ENCODE measurements around the gene RWDD4. TPM values are rescaled to one million over a fixed set of nuclear protein-coding genes. Genes with fewer than 3 reads are reported as not detected.

The RWDD4 gene
- polyA plus RNA-seq, 1 donor (not counting 4 experiments of a cell fraction or from before 2014, with no cell fraction given): 25.5 TPM

DNA sequence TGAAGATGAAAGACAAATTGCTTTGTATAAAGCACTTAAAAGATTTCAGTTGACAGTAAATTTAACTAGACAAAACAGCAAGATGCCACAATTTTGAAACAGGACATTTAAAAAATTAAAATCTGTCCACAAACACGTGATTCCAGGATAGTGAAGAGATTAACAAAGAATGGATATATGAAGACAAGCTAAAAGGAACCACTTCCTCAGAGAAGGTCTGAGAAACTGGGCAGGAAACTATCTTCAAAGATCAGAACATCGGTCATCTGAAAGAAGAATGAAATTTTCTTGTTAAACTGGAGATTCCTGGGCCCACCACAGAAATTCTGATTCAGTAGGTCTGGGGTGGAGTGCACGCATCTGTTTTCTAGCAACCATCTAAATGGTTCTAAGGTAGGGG, 1.4 kb downstream of the RWDD4 start:
- dilution Hi-C loops (cut with MboI; ENCODE audit: extremely low pct_ligation_motif_present, low sequenced_read_pairs): no loop called here
- Histone ChIP-seq H3K9me3 (ENCODE audit: control insufficient read depth, low read depth, low read length) (no peaks in the 10 kb centered on the region), H2AFZ (ENCODE audit: control insufficient read depth, low read length) (no peak overlapping the region), H3K27me3 (ENCODE audit: control insufficient read depth, extremely low read depth, insufficient read depth, low read length) (no peaks in the 10 kb centered on the region), H3K79me2 (ENCODE audit: control insufficient read depth, insufficient read depth, low read length) (peaks cover 40% of the 10 kb centered on the region), H3K27ac (ENCODE audit: control insufficient read depth, insufficient read depth, low read length) (no peak overlapping the region), H3K9me1 (ENCODE audit: control insufficient read depth, extremely low read depth, insufficient read depth, low read length) (no peaks in the 10 kb centered on the region), H4K20me1 (ENCODE audit: control insufficient read depth, extremely low read depth, insufficient read depth, low read length) (no peaks in the 10 kb centered on the region), H3K4me2 (ENCODE audit: control insufficient read depth, extremely low read depth, insufficient read depth, low read depth, low read length) (peak overlapping the region; percentile 83), H3K4me1 (ENCODE audit: control insufficient read depth, extremely low read depth, insufficient read depth, low read length) (peaks cover 3% of the 10 kb centered on the region), H3K9ac (ENCODE audit: control insufficient read depth, extremely low read depth, insufficient read depth, low read length) (no peak overlapping the region), H3K36me3 (ENCODE audit: control insufficient read depth in 2 of 2, extremely low read depth in 1 of 2, insufficient read depth in 2 of 2, low read length in 2 of 2) (peaks cover 2 to 11% of the 10 kb centered on the region in 2 experiments), H3K4me3 (ENCODE audit: control insufficient read depth in 2 of 3, extremely low read depth in 1 of 3, insufficient read depth in 2 of 3, low read depth in 1 of 3, low read length in 3 of 3) (peak overlapping the region; percentile 68 to 97 (median 75))
- FAIRE-seq: no peak
- TF ChIP-seq, protein P1, sequence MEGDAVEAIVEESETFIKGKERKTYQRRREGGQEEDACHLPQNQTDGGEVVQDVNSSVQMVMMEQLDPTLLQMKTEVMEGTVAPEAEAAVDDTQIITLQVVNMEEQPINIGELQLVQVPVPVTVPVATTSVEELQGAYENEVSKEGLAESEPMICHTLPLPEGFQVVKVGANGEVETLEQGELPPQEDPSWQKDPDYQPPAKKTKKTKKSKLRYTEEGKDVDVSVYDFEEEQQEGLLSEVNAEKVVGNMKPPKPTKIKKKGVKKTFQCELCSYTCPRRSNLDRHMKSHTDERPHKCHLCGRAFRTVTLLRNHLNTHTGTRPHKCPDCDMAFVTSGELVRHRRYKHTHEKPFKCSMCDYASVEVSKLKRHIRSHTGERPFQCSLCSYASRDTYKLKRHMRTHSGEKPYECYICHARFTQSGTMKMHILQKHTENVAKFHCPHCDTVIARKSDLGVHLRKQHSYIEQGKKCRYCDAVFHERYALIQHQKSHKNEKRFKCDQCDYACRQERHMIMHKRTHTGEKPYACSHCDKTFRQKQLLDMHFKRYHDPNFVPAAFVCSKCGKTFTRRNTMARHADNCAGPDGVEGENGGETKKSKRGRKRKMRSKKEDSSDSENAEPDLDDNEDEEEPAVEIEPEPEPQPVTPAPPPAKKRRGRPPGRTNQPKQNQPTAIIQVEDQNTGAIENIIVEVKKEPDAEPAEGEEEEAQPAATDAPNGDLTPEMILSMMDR (optimal IDR thresholded peaks at IDR 0.05 in 1 of 3, IDR thresholded peaks at IDR 0.05 in 1 of 3, conservative IDR thresholded peaks at IDR 0.05 in 1 of 3; ENCODE audit: extremely low read depth in 1 of 3, insufficient read depth in 2 of 3, low read length in 3 of 3): no peak
- TF ChIP-seq EZH2 (IDR thresholded peaks at IDR 0.05; ENCODE audit: low read length): no peak
- no peak for DNase-seq (ENCODE audit: low read depth, low spot score)

DNA sequence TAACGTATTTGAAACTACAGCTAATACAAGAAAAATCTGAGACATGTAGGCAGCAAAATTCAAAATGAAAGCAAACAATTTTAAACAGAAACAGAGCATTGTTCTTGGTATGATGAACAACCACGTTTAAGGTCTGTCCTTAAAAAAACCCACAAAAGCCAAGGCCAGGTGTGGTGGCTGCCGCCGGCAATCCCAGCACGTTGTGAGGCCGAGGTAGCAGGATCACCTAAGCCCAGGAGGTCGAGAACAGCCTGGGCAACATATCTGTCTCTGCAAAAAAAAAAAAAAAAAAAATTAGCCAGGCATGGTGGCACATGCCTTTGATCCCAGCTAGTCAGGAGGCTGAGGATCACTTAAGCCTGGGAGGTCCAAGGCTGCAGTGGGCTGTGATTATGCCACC, 13.7 kb downstream of the RWDD4 start:
- dilution Hi-C loops (cut with MboI; ENCODE audit: extremely low pct_ligation_motif_present, low sequenced_read_pairs): no loop called here
- no peaks in the 10 kb centered on the region for H3K4me1 ChIP-seq (ENCODE audit: control insufficient read depth, extremely low read depth, insufficient read depth, low read length)
- H3K27ac ChIP-seq (ENCODE audit: control insufficient read depth, insufficient read depth, low read length): no peak overlapping the region
- H3K9me3 ChIP-seq (ENCODE audit: control insufficient read depth, low read depth, low read length): no peaks in the 10 kb centered on the region
- no peak for TF ChIP-seq EZH2 (IDR thresholded peaks at IDR 0.05; ENCODE audit: low read length)
- TF ChIP-seq, protein P1 (optimal IDR thresholded peaks at IDR 0.05 in 1 of 3, IDR thresholded peaks at IDR 0.05 in 1 of 3, conservative IDR thresholded peaks at IDR 0.05 in 1 of 3; ENCODE audit: extremely low read depth in 1 of 3, insufficient read depth in 2 of 3, low read length in 3 of 3): no peak
- no peak for DNase-seq (ENCODE audit: low read depth, low spot score)
- H4K20me1 ChIP-seq (ENCODE audit: control insufficient read depth, extremely low read depth, insufficient read depth, low read length): no peaks in the 10 kb centered on the region
- no peaks in the 10 kb centered on the region for H3K79me2 ChIP-seq (ENCODE audit: control insufficient read depth, insufficient read depth, low read length)
- no peaks in the 10 kb centered on the region for H3K27me3 ChIP-seq (ENCODE audit: control insufficient read depth, extremely low read depth, insufficient read depth, low read length)
- H3K36me3 ChIP-seq (ENCODE audit: control insufficient read depth in 2 of 2, extremely low read depth in 1 of 2, insufficient read depth in 2 of 2, low read length in 2 of 2): peaks cover 9 to 25% of the 10 kb centered on the region in 2 experiments
- FAIRE-seq: no peak
- H3K4me2 ChIP-seq (ENCODE audit: control insufficient read depth, extremely low read depth, insufficient read depth, low read depth, low read length): no peak overlapping the region
- no peak overlapping the region for H3K4me3 ChIP-seq (ENCODE audit: control insufficient read depth in 2 of 3, extremely low read depth in 1 of 3, insufficient read depth in 2 of 3, low read depth in 1 of 3, low read length in 3 of 3)
- no peak overlapping the region for H3K9ac ChIP-seq (ENCODE audit: control insufficient read depth, extremely low read depth, insufficient read depth, low read length)
- no peaks in the 10 kb centered on the region for H3K9me1 ChIP-seq (ENCODE audit: control insufficient read depth, extremely low read depth, insufficient read depth, low read length)
- no peak overlapping the region for H2AFZ ChIP-seq (ENCODE audit: control insufficient read depth, low read length)

All from keratinocyte (primary cell).